SU-DHL-6 (cell line): ENCODE results near the gene DGKG.

Experiments
- CTCF ChIP-seq: fragments of 200-600 bp; sonication (generic); IDR thresholded peaks from one replicate; pipeline ENCODE4 v1.5.1; 2017; ENCODE audit warnings: antibody characterized with exemption, mild to moderate bottlenecking, low read length, moderate library complexity; ENCODE audit not compliant: insufficient read depth, poor library complexity, severe bottlenecking
- EZH2phosphoT487 ChIP-seq: fragments of 200-600 bp; sonication (generic), shearing (Covaris generic); conservative IDR thresholded peaks from 2 replicates; pipeline ENCODE4 v1.6.1; 2018; ENCODE audit warnings: mild to moderate bottlenecking, antibody characterized with exemption, low read length, moderate library complexity, mixed read lengths

- no peak for TF ChIP-seq EZH2phosphoT487
- no peak for TF ChIP-seq CTCF
These were observed 210.7 kb downstream of the DGKG start for GRCh38 chr3:186151077-186151971.
